MM.1S (cell line): ENCODE measurements around the gene TSPAN1.

Experiments
- EZH2 ChIP-seq: fragments of 300-600 bp; sonication (generic); optimal IDR thresholded peaks from 2 replicates; pipeline ENCODE3; 2017; ENCODE audit warnings: low read depth, mild to moderate bottlenecking, antibody characterized with exemption, low read length, mixed read lengths
- EZH2phosphoT487 ChIP-seq: fragments of 300-600 bp; sonication (generic); IDR thresholded peaks from 2 replicates; pipeline ENCODE4 v1.6.1; 2018; ENCODE audit warnings: antibody characterized with exemption, low read length
- TF ChIP-seq, protein P1 (sequence below): fragments of 300-600 bp; sonication (generic); IDR thresholded peaks from 2 replicates; pipeline ENCODE4 v1.5.1; 2016; ENCODE audit warnings: antibody characterized with exemption, low read length, mixed read lengths

DNA sequence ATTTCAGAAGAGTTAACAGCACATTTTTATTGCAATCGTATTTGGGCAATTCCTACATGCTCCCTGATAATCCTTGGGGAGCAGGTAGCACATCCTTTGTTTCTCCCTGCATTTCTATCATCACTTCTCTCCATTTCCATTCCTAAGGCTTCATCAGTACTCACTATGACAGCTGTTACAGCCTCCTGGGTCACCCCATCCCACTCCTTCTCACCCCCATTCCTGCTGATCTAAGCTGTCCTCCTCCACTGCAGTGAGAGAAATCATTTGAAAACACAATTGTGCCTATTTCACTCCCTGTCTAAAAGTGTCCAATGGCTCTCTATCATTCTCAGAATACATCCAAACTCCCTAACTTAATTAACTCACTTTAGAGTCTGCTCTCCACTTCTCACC, 17.0 kb upstream of the TSPAN1 start:
- TF ChIP-seq, protein P1, sequence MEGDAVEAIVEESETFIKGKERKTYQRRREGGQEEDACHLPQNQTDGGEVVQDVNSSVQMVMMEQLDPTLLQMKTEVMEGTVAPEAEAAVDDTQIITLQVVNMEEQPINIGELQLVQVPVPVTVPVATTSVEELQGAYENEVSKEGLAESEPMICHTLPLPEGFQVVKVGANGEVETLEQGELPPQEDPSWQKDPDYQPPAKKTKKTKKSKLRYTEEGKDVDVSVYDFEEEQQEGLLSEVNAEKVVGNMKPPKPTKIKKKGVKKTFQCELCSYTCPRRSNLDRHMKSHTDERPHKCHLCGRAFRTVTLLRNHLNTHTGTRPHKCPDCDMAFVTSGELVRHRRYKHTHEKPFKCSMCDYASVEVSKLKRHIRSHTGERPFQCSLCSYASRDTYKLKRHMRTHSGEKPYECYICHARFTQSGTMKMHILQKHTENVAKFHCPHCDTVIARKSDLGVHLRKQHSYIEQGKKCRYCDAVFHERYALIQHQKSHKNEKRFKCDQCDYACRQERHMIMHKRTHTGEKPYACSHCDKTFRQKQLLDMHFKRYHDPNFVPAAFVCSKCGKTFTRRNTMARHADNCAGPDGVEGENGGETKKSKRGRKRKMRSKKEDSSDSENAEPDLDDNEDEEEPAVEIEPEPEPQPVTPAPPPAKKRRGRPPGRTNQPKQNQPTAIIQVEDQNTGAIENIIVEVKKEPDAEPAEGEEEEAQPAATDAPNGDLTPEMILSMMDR = no peak
- TF ChIP-seq EZH2phosphoT487 = no peak
- TF ChIP-seq EZH2 = no peak
